H4 (cell line): ENCODE measurements around the gene OTOG. TPM values are rescaled to one million over a fixed set of nuclear protein-coding genes. Genes with fewer than 3 reads are reported as not detected.

ENCODE experiments used
- DNase-seq: peaks from one replicate; pipeline ENCODE4 v3.0.0-alpha.2; 2015; ENCODE audit warnings: low spot score
- total RNA-seq: library from RNA; depleted of rRNA; stranded (reverse); fragments of >200 nt; shearing (Covaris generic); gene quantifications from 2 replicates; pipeline ENCODE4 v1.2.3, GENCODE V29; 2014

OTOG gene
- total RNA-seq, 1 experiment from 2014 or later, result not detected

GRCh38 chr11:17538731-17539130 is 8.3 kb upstream of the OTOG start:
- no peak for DNase-seq

- no peak for DNase-seq
Measured at GRCh38 chr11:17540807-17541206, 6.3 kb upstream of the OTOG start.

GRCh38 chr11:17541330-17541885 is 5.7 kb upstream of the OTOG start:
- DNase-seq, result no peak

- DNase-seq, result no peak
Measured at GRCh38 chr11:17542249-17542648, 4.8 kb upstream of the OTOG start.

- DNase-seq, result no peak
Measured at GRCh38 chr11:17543041-17543440, 4.0 kb upstream of the OTOG start.

GRCh38 chr11:17543574-17544180 is 3.4 kb upstream of the OTOG start:
- DNase-seq, result no peak

- no peak for DNase-seq
Measured at GRCh38 chr11:17544181-17544622, 2.9 kb upstream of the OTOG start, which contains the start of gene USH1C. TSS of gene USH1C (minus strand) at chr11:17544416. CDS start at chr11:17544307, 109 bp downstream.

GRCh38 chr11:17546240-17546639 is 819 bp upstream of the OTOG start:
- DNase-seq, result no peak

- DNase-seq, result no peak
Measured at GRCh38 chr11:17547932-17548331, 873 bp downstream of the OTOG start.

GRCh38 chr11:17548444-17548843 is 1.4 kb downstream of the OTOG start:
- DNase-seq, result no peak

GRCh38 chr11:17550450-17551346 is 3.6 kb downstream of the OTOG start:
- DNase-seq, result no peak

- no peak for DNase-seq
Measured at GRCh38 chr11:17551347-17552040, 4.4 kb downstream of the OTOG start.

- no peak for DNase-seq
Measured at GRCh38 chr11:17552041-17552355, 4.9 kb downstream of the OTOG start.

GRCh38 chr11:17552392-17553248 is 5.6 kb downstream of the OTOG start:
- no peak for DNase-seq

GRCh38 chr11:17553249-17553546 is 6.1 kb downstream of the OTOG start:
- DNase-seq, result no peak

- DNase-seq, result no peak
Measured at GRCh38 chr11:17554487-17554886, 7.4 kb downstream of the OTOG start.

GRCh38 chr11:17556999-17557398 is 9.9 kb downstream of the OTOG start:
- no peak for DNase-seq

GRCh38 chr11:17558025-17558780 is 11.1 kb downstream of the OTOG start:
- no peak for DNase-seq

- DNase-seq, result no peak
Measured at GRCh38 chr11:17558916-17559315, 11.9 kb downstream of the OTOG start.

- DNase-seq, result no peak
Measured at GRCh38 chr11:17559341-17560087, 12.5 kb downstream of the OTOG start.
